GM19452 (cell line): Measurements from ENCODE around the gene IMMP2L.
"Not testable (repeated sequence)": the region's sequence is repeated elsewhere in the genome, so short reads cannot be mapped to it uniquely, and the experiment has no call there.

Source experiments
- ATAC-seq: cut with Tn5 transposase; IDR thresholded peaks from one replicate; pipeline ENCODE4 v1.9.1; 2021; ENCODE audit not compliant: unreplicated experiment

IMMP2L gene

DNA sequence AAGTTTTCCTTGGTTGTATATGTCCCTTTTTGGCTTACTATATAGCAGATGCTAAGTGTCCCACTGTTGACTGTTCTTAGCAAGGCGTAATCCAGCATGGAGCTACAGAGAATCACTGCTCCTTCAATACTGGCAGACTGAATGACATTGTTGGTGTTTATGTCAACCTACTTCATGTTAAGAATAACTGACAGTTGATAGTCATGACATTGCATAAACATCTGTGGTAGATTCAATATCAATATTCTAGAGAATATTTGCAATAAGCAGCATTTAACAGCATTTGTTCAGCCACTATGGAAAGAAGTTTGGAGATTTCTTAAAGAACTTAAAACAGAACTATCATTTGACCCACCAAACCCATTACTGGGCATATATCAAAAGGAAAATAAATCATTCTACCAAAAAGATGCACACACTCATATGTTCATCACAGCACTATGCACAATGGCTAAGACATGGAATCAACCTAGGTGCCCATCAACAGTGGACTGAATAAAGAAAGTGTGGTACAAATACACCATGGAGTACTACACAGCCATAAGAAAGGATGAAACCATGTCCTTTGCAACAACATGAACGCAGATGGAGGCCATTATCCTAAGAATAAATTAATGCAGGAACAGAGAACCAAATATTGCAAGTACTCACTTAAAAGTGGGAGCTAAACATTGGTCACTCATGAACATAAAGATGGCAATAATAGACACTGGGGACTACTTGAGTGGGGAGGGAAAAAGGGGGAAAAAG is 88.7 kb downstream of the IMMP2L start:
- ATAC-seq, result no peak

DNA sequence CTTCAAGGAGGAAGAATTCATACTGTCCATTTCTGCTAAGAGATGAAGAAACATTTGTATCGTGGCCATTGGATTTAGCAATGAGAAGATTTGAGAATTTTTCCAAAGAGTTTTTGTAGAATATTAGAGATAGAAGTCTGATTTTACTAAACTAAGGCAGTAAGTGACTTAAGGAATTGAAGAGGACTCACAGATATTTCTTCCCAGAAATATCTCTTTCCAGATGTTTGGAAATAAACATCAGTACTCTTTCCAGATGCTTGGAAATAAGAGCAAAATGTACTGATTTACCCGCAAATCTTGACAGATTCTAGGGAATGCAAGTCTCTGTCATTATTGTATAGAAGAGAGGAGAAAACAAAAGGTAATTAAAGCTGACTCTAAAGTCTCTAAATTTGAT is 91.3 kb downstream of the IMMP2L start:
- ATAC-seq, result no peak

DNA sequence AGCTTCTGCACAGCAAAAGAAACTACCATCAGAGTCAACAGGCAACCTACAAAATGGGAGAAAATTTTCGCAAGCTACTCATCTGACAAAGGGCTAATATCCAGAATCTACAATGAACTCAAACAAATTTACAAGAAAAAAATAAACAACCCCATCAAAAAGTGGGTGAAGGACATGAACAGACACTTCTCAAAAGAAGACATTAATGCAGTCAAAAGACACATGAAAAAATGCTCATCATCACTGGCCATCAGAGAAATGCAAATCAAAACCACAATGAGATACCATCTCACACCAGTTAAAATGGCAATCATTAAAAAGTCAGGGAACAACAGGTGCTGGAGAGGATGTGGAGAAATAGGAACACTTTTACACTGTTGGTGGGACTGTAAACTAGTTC is 92.4 kb downstream of the IMMP2L start:
- not testable (repeated sequence) for ATAC-seq

DNA sequence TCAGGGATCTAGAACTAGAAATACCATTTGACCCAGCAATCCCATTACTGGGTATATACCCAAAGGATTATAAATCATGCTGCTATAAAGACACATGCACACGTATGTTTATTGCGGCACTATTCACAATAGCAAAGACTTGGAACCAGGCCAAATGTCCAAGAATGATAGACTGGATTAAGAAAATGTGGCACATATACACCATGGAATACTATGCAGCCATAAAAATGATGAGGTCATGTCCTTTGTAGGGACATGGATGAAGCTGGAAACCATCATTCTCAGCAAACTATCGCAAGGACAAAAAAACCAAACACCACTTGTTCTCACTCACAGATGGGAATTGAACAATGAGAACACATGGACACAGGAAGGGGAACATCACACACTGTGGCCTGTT is 96.5 kb downstream of the IMMP2L start:
- not testable (repeated sequence) for ATAC-seq

DNA sequence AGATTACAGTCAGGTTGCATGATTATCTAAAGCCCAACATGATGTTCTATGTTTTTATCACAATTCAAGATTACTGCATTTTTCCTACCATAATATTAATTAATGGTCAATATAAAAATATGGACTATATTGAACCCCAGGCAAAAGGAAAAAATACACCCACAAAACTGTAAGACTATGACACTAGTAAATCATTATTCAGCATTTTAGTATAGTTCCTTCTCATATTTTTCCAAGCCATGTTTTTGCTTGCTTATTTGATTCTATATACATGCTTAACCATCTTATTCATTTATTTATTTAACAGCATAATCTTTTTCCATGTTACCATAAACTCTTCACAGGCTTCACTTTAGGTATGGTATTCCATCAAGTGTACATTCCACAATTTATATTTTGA is 101.6 kb downstream of the IMMP2L start:
- ATAC-seq, result no peak

DNA sequence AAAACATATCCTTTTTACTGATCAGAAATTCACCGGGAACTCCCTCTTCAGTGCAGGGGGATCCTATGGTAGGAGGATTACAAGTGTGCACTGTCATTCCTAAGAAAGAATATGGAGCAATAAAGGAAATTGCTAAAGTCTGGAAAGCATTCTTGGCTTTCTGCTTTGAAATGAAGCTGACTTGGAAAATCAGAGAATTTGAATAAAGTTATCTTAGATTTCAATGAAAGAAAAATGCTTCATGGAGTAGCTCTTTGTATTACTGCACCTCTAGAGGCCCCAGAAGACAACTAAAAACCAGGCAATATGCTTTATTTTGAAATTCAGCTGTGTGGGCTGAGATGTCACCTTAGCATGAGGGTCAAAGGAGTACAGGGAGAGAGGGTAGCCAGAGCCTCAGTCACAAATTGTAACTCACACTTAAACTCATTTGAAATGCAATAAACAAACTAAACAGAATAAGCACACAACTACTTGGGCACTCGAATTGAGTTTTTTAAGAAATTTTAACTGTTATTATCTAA is 102.5 kb downstream of the IMMP2L start:
- ATAC-seq, result no peak

DNA sequence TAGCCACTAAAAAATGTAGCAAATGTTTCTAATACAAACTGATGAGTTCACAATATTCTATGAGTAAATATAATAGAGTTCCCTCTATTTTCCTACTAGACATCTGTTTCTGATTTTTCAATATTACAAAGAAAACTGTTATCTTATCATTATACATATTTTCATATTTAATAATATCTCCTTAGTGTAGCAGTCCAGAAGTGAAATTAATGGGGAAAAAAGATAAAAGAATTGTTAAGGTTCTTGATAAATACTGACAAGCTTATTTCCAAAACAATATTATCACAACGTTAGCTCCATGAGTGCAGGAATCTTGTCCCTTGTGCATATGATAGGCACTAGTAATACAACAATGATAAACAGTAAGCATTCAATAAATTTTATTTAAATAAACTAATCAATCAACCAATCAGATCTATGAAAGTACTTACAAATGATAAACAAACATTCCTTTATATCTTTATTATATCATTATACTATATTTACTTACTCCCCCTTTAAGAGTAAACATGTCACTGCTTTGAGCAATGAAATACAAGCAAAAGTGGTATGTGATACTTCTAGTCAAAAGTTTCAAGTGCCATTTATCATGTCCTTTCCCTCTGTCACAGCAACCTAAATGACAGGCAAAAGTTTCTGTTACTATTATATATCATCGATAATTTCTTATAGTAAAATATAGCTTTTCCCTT is 103.1 kb downstream of the IMMP2L start:
- ATAC-seq, result no peak

DNA sequence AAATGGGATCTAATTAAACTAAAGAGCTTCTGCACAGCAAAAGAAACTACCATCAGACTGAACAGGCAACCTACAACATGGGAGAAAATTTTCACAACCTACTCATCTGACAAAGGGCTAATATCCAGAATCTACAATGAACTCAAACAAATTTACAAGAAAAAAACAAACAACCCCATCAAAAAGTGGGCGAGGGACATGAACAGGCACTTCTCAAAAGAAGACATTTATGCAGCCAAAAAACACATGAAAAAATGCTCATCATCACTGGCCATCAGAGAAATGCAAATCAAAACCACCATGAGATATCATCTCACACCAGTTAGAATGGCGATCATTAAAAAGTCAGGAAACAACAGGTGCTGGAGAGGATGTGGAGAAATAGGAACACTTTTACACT is 111.6 kb downstream of the IMMP2L start:
- ATAC-seq, result not testable (repeated sequence)

DNA sequence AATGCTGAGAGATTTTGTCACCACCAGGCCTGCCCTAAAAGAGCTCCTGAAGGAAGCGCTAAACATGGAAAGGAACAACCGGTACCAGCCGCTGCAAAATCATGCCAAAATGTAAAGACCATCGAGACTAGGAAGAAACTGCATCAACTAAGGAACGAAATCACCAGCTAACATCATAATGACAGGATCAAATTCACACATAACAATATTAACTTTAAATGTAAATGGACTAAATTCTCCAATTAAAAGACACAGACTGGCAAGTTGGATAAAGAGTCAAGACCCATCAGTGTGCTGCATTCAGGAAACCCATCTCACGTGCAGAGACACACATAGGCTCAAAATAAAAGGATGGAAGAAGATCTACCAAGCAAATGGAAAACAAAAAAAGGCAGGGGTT is 114.8 kb downstream of the IMMP2L start:
- ATAC-seq, result not testable (repeated sequence)

DNA sequence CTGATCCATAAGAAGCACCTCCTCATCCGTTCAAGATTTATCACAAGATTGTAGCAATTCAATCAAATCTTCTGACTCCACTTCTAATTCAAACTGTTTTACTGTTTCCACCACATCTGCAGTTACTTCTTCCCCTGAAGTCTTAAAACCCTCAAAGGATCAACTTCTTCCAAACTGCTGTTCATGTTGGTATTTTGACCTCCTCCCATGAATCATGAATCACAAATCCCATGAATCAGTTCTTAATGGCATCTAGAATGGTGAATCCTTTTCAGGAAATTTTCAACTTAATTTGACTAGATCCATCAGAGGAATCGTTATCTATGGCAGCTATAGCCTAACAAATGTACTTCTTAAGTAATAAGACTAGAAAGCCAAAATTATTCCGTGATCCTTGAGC is 122.3 kb downstream of the IMMP2L start:
- ATAC-seq, result no peak

DNA sequence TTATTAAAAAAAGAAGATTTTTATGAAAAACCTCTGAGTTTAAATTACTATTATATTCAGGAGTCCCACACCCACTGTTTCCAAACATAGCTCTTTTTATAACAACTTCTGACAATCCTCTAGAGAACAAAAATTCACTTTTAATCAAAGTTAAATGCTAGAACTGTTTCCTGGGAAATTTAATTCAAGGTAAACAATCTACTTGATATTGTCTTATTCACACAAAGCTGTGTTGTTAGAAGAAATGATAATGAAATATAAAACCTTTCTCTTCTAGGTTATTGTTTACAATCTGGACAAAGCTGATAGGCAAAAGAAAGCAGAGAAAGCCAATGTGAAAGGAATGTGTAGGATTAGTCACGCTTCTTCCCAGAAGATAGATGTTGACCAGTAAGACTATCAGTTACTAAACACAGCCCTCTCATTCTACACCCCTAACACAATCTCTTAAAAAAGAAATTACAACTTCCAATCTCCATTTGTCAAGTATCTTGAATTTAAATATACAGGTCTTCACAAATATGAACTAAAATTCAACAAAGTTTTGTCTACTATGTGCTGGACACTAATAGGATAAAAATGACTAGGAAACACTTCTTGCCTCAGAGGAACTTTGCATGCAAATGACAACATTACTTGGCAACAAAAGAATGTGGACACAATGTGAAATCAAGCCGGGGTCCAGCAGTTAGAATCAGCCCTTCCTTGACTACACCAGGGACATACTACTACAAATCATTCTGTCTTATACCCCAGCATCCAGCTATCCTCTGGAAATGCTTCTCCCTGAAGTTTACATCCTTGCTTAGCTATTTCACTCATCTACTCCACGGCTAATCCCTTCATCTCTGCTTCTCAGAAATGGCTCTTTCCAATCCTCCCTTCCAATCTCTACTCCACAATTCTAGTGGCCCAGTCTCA is 123.7 kb downstream of the IMMP2L start:
- no peak for ATAC-seq

DNA sequence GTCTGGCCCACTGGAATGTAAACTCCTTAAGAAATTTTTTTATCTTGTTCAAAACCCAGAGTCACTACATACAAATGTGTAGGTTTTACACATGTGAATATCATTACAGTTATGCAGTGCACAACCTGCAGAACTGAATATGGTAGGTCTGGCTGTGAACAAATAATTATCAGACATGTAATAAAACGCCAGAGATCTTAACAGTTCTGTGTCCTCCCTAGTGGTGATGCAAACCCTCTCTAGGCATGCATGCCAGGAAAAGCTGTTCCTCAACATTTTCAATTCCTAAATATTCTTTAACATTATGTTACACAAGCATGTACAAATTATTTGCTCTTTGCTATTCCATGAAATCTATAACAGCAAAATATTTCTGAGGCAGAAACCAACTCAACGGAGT is 124.6 kb downstream of the IMMP2L start:
- no peak for ATAC-seq

DNA sequence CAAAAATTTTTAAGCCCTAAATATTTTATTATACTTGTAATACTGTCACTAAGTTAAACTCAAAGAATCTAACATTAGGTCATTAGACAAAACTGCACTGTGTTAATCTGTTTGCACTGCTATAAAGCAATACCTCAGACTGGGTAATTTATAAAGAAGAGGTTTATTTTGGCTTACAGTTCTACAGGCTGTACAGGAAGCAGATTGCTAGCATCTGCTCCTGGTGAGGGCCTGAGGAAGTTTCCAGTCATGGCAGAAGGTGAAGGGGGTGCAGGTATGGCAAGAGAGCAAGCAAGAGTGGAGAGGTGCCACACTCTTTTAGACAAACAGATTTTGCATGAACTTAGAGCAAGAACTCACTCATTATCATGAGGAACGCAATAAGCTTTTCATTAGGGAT is 125.7 kb downstream of the IMMP2L start:
- no peak for ATAC-seq

DNA sequence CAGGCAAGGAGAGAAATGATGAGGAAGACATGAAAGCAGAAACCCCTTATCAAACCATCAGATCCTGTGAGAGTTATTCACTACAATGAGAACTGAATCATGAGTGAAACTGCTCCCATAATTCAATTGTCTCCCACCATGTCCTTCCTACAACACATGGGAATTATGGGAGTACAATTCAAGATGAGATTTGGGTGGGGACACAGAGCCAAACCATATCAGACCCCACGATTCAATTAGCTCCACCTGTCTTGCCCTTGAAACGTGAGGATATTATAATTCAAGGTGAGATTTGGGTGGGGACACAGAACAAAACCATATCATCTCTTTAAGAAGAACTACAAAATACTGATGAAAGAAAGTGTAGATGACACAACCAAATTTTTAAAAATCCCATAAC is 128.9 kb downstream of the IMMP2L start:
- ATAC-seq, result no peak

DNA sequence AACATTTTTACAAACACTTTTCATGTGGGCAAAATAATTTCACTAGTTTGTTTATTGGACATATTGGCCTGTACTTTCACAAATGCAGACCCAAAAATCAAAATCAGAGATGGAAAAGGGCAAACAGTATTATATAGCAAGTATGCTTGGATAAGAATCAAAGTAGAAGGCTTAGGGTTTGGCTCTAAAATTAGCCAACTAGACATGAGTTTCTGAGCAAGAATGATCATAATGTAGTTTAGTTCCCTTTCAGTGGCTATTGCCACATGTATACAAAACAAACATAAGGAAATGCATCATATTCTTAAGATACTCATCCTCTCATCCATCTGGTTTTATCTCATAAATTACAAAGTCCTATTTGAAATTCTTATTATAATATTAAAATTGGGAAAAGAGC is 132.5 kb downstream of the IMMP2L start:
- no peak for ATAC-seq

DNA sequence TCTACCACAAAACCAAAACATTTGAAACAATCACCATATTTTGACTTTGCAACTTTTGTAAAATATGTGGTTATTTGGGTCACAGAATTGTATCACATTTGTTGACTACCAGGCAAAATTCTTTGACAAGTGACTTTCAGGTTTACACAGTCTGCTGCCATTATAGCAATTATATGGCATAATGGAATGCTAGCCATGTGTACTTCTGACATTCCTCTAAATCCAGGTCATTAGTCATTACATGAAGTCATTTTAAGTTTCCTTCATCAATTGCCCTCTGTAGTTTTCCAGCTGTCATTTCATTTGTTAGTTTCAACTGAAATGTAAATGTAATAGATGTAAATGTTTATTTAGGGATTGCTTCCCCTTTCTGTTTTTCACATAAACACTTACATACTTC is 137.5 kb downstream of the IMMP2L start:
- no peak for ATAC-seq

DNA sequence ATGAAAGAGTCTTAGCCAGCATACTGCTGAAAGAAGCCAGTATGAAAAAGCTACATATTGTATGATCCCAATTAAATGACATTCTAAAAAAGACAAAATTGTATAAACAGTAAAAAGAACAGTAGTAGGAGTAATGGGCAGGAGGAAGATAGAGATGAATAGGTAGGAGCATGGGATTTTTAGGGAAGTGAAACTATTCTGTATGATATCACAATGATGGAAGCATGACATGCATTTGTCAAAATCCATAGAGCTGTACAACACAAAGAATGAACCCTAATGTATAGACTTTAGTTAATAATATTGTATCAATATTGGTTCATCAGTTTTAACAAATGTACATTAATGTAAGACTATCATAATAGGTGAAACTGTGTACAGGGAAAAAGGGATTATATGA is 147.9 kb downstream of the IMMP2L start:
- no peak for ATAC-seq

DNA sequence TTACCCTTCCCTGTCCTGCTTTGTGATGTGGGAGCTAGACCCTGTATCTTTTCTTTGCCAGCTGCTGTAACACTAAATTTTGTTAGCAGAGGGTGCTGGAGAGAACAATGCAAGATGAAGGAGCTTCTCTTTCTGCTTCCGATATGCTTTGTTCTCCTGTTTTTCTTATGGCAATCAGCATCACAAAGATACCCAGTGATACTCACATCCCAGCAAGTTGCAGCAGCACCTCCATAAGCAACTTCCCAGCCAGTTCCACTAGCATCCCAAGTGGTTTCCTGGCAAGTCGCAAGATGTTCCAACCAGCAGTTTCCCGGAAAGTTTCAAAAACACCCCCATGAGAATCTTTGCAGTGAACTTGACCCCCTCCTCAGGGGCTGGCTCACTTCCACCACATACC is 148.6 kb downstream of the IMMP2L start:
- no peak for ATAC-seq

DNA sequence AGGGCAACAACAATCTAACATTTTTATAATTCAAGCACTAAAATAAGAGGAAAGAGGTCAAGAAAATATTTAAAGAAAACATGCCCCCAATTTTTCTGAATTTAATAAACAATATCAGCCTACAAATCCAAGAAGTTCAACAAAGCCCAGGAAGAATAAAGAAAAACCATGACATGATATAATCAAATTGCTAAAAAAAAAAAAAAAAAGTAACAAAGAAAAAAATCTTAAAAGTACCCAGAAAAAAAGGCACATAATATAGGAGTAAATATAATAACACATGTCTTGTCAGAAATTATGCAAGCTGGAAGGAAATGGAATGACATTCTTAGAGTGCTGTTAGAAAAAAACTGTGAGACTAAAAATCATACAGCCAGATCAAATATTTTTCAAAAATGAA is 151.4 kb downstream of the IMMP2L start:
- no peak for ATAC-seq

DNA sequence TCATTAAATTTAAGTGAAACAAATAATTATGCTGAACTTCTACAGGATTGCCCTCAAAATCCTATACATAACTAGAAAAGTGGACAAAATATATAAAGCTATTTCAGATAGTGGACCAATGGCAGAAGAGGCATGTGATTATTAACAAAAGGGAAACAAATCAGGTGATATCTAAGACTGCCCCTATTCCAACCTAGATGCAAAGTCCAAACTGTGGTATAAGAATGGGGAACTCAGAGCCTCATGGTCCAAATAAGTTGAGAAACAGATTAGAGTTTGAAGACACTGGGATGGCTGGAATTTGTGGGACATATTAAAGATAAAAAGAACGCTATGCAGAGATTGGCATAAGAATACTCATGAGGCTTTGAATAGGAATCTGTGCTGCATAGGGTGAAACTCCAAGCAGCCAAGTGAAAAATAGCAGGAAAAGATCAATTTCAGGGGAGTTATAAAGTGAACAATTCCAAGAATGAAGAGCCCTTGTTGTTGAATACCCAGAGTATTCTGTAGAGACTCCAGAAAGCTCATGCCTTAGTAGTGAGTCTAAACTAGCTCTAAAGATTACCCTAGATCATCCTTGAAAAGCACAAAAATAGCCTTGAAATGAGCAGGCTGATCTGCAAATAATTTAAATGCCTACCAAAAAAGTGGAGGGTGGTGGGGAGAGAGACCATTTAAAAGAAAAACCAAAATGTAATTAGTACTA is 152.4 kb downstream of the IMMP2L start:
- ATAC-seq, result no peak

DNA sequence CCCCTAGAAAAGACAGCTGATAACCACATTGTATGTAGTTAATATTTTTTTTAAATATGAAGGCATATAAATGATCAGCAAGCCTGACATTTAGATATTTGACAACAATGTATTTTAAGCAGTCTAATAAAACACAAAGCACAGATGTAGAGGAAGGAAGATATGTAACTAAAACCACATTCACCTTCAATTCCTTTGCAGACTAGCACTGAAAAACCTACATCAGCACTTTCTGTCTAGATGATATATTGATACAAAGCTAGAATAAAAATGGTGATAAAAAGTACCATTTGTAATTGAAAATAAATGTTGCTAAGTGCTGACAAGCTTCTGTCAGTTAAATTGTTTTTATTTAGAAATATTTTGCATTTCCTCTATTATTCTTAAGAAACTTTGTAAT is 153.6 kb downstream of the IMMP2L start:
- ATAC-seq, result no peak
